Neural crest cell (in vitro differentiated cells): Measurements from ENCODE around the gene GCNT2. TPM values are rescaled to one million over a fixed set of nuclear protein-coding genes. Genes with fewer than 3 reads are reported as not detected.
"Not testable (repeated sequence)": the region's sequence is repeated elsewhere in the genome, so short reads cannot be mapped to it uniquely, and the experiment has no call there.

Experiments used
- DNase-seq: peaks from one replicate; pipeline ENCODE4 v3.0.0; 2021; ENCODE audit warnings: low read depth, mixed read lengths, low spot score
- H3K27ac Mint-ChIP-seq: one replicate; pipeline ENCODE4 v1.8.0; 2021; ENCODE audit warnings: mild to moderate bottlenecking, mixed read lengths; ENCODE audit not compliant: unreplicated experiment
- H3K27me3 Mint-ChIP-seq: 2 replicates; pipeline ENCODE4 v1.8.0; 2021; ENCODE audit warnings: low read depth, mild to moderate bottlenecking, mixed read lengths
- H3K36me3 Mint-ChIP-seq: 2 replicates; pipeline ENCODE4 v1.8.0; 2021; ENCODE audit warnings: low read depth, mild to moderate bottlenecking, mixed read lengths
- H3K4me1 Mint-ChIP-seq: 2 replicates; pipeline ENCODE4 v1.8.0; 2021; ENCODE audit warnings: mixed read lengths
- H3K4me3 Mint-ChIP-seq: one replicate; pipeline ENCODE4 v1.8.0; 2021; ENCODE audit warnings: mild to moderate bottlenecking, mixed read lengths
- H3K9me3 Mint-ChIP-seq: 2 replicates; pipeline ENCODE4 v1.8.0; 2021; ENCODE audit warnings: mixed read lengths
- total RNA-seq: library from RNA; stranded (reverse); gene quantifications from 2 replicates; pipeline ENCODE4 v1.2.1, GENCODE V29; 2021
- TF ChIP-seq, protein P1 (sequence below): fragments of 200-600 bp; sonication (generic); conservative IDR thresholded peaks from 2 replicates; pipeline ENCODE4 v1.5.0; 2021; ENCODE audit warnings: antibody characterized with exemption, mild to moderate bottlenecking

Gene GCNT2
- total RNA-seq, 1 donor from 2014 or later: 6.4 TPM

DNA sequence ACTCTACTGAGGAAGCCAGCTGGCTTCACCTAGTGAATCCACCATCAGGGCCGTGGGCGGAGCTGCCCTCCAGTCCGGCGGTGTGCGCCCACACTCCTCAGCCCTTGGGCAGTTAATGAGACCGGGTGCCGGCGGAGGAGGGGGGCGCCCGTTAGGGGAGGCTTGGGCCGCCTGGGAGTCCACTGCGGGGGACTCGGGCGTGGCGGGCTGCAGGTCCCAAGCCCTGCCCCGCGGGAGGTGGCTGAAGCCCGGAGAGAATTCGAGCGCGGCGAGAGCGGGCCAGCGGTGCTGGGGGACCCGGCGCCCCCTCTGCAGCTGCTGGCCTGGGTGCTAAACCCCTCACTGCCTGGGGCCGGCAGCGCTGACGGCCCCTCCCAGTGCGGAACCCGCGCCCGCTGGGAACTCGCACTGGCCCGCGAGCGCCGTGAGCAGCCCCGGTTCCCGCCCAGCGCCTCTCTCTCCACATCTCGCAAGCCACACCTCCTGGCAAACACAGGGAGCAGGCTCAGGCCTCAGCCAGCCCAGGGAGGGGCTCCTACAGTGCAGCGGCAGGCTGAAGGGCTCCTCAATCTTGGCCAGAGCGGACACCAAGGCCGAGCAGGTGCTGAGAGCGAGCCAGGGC, 38.4 kb upstream of the GCNT2 start:
- H3K27ac Mint-ChIP-seq: no peak overlapping the region
- no peak for DNase-seq
- H3K4me1 Mint-ChIP-seq: peaks cover 4% of the 10 kb centered on the region
- no peaks in the 10 kb centered on the region for H3K36me3 Mint-ChIP-seq
- H3K4me3 Mint-ChIP-seq: no peak overlapping the region
- TF ChIP-seq, protein P1, sequence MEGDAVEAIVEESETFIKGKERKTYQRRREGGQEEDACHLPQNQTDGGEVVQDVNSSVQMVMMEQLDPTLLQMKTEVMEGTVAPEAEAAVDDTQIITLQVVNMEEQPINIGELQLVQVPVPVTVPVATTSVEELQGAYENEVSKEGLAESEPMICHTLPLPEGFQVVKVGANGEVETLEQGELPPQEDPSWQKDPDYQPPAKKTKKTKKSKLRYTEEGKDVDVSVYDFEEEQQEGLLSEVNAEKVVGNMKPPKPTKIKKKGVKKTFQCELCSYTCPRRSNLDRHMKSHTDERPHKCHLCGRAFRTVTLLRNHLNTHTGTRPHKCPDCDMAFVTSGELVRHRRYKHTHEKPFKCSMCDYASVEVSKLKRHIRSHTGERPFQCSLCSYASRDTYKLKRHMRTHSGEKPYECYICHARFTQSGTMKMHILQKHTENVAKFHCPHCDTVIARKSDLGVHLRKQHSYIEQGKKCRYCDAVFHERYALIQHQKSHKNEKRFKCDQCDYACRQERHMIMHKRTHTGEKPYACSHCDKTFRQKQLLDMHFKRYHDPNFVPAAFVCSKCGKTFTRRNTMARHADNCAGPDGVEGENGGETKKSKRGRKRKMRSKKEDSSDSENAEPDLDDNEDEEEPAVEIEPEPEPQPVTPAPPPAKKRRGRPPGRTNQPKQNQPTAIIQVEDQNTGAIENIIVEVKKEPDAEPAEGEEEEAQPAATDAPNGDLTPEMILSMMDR: no peak
- peaks cover 5% of the 10 kb centered on the region for H3K9me3 Mint-ChIP-seq
- peaks cover 5% of the 10 kb centered on the region for H3K27me3 Mint-ChIP-seq

DNA sequence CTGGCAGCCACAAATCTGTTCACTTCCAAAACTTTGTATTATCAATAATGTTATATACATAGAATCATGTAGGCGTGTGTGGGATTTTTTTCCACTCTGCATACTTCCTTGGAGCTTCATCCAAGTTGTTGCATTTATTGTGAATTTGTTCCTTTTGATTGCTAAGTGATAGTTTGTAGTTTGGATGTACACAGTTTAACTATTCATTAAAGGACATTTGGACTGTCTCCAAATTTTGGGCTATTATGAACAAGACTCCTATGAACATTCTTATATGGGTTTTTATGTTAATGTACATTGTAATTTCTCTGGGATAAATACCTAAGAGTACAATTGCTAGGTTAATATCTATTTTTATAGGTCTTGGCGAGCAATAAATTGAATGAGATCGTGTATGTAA, 36.2 kb upstream of the GCNT2 start:
- Mint-ChIP-seq H3K36me3 (no peaks in the 10 kb centered on the region), H3K27me3 (peaks cover 10% of the 10 kb centered on the region), H3K4me3 (no peak overlapping the region)

DNA sequence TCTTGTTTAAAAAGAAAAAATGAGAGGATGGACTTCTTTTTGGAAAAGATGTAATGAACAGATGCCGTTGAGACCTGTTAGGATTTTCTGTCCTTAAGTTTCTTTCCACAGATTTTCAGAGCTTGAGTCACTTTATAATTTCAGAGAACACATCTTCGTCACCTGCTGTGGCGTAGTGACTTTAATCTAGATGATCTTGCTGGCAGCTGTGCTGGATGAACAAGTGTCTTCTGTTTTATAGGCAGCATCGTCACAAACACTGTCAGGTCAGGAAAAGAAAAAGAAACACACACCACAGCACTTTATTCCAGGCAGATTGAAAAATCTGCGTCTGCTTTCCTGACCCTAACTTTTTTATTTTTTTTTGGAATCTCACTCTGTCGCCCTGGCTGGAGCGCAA, 35.7 kb upstream of the GCNT2 start:
- Mint-ChIP-seq H3K27ac (no peak overlapping the region), H3K4me3 (no peak overlapping the region), H3K36me3 (no peaks in the 10 kb centered on the region), H3K27me3 (peaks cover 11% of the 10 kb centered on the region), H3K4me1 (peaks cover under 1% of the 10 kb centered on the region), H3K9me3 (peaks cover 5% of the 10 kb centered on the region)
- DNase-seq: no peak
- TF ChIP-seq, protein P1: no peak

More for the DNA sequence above, 36.2 kb upstream of the GCNT2 start:
- Mint-ChIP-seq H3K27ac (no peak overlapping the region), H3K9me3 (peaks cover 5% of the 10 kb centered on the region), H3K4me1 (peaks cover 4% of the 10 kb centered on the region)
- no peak for DNase-seq
- TF ChIP-seq, protein P1: no peak

DNA sequence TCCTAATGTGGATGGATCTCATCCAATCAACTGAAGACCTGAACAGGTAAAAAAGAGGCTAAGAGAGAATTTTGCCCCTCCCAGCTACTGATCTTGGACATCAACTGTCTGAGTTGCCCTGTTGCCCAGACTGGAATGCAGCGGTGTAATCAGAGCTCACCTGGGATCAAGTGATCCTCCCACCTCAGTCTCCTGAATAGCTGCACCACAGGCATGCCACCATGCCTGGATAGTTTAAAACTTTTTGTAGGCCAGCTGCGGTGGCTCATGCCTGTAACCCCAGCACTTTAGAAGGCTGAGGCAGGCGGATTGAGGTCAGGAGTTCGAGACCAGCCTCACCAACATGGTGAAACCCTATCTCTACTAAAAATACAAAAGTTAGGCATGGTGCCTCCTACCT, 34.9 kb upstream of the GCNT2 start:
- TF ChIP-seq, protein P1: no peak
- DNase-seq: no peak
- Mint-ChIP-seq H3K27me3 (peaks cover 11% of the 10 kb centered on the region), H3K9me3 (peaks cover 5% of the 10 kb centered on the region), H3K4me1 (no peaks in the 10 kb centered on the region), H3K27ac (no peak overlapping the region), H3K4me3 (no peak overlapping the region), H3K36me3 (no peaks in the 10 kb centered on the region)

DNA sequence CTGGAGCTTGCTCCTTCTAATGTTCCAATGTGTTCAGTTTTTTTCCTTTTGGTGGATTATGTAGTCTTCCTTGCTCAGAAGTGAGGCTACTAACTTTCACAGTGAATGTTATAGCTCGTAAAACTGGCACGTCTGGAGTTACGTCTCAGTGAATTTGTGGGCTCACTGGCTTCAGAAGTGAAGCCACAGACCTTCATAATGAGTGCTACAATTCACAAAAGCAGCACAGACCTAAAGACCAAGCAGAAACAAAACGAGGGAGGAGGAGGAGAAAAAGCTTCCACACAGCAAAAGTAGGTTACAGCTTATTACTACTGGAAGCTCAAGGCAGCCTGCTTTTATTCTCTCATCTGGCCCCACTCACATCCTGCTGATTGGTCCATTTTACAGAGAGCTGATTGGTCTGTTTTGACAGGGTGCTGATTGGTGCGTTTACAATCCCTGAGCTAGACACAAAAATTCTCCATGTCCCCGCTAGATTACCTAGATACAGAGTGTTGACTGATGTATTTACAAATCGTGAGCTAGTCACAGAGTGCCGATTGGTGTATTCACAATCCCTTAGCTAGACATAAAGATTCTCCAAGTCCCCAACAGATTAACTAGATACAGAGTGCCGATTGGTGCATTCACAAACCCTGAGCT, 34.1 kb upstream of the GCNT2 start:
- H3K4me1 Mint-ChIP-seq, H3K4me3 Mint-ChIP-seq, H3K27ac Mint-ChIP-seq, H3K36me3 Mint-ChIP-seq, DNase-seq, H3K9me3 Mint-ChIP-seq: not testable (repeated sequence)
- H3K27me3 Mint-ChIP-seq: peaks cover 11% of the 10 kb centered on the region

DNA sequence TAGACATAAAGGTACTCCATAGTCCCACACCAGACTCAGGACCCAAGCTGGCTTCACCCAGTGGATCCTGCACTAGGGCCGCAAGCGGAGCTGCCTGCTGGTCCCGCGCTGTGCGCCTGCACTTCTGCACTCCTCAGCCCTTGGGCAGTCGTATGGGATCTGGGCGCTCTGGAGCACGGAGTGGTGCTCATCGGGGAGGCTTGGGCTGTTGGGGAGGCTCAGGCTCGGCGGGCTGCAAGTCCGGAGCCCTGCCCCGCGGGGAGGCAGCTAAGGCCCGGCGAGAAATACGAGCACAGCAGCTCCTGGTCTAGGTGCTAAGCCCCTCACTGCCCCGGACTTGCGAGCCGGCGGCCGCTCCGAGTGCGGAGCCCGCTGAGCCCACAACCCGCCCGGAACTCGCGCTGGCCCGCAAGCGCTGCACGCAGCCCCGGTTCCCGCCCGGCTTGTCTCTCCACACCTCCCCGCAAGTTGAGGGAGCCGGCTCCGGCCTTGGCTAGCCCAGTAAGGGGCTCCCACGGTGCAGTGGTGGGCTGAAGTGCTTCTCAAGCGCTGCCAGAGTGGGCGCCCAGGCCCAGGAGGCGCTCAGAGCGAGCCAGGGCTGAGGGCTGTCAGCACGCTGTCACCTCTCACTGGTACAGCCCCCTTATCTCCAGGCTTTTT, 33.4 kb upstream of the GCNT2 start:
- Mint-ChIP-seq H3K4me1 (no peaks in the 10 kb centered on the region), H3K9me3 (peaks cover 3% of the 10 kb centered on the region), H3K27ac (no peak overlapping the region), H3K4me3 (no peak overlapping the region), H3K36me3 (no peaks in the 10 kb centered on the region), H3K27me3 (peaks cover 11% of the 10 kb centered on the region)
- TF ChIP-seq, protein P1: no peak
- DNase-seq: no peak
